Astrocyte (in vitro differentiated cells and primary cell): ENCODE data around the gene URI1.

ENCODE experiments used
- CTCF ChIP-seq: IDR thresholded peaks from 2 replicates; pipeline ENCODE4 v1.5.1; 2011; ENCODE audit warnings: low read depth, mild to moderate bottlenecking, inconsistent platforms, low read length, moderate library complexity; ENCODE audit not compliant: insufficient read depth
- EZH2 ChIP-seq: IDR thresholded peaks from 2 replicates; pipeline ENCODE4 v1.6.1; 2012; ENCODE audit warnings: mild to moderate bottlenecking, low read length, inconsistent platforms; ENCODE audit not compliant: insufficient read depth

GRCh38 chr19:29969891-29970290, 27.9 kb downstream of the URI1 start:
- no peak for TF ChIP-seq CTCF
- TF ChIP-seq EZH2 = no peak
